IMR-90 (cell line): ENCODE data around the gene DUS1L. TPM values are rescaled to one million over a fixed set of nuclear protein-coding genes. Genes with fewer than 3 reads are reported as not detected.

ENCODE experiments used
- ATAC-seq: fragments of 200-7000 bp; cut with Tn5 transposase; 2 replicates; pipeline ENCODE4 v1.9.1; 2020; ENCODE audit warnings: low read depth, mild to moderate bottlenecking, moderate library complexity
- BruUV-seq: library from RNA; stranded (reverse); fragments of 400-500 nt; replicated peaks from 2 replicates; lab custom pipeline; 2021; lab: Mats Ljungman, UMichigan
- CTCF ChIA-PET: fragments of 300-600 bp; formaldehyde crosslinking; extraction: SDS; loops from one replicate; lab custom pipeline; 2021; ENCODE audit warnings: antibody characterized with exemption; lab: Yijun Ruan, JAX
- POLR2A ChIA-PET: fragments of 300-600 bp; sonication (Branson Sonifier 250); formaldehyde crosslinking; loops from one replicate; lab custom pipeline; 2022; ENCODE audit warnings: antibody characterized with exemption; ENCODE audit not compliant: unreplicated experiment; lab: Charles Lee
- DNase-seq: peaks from one replicate; pipeline ENCODE4 v3.0.0; 2013
- H2AFZ ChIP-seq: replicated peaks from 2 replicates; pipeline ENCODE3; 2013; ENCODE audit warnings: low read length, mild to moderate bottlenecking; ENCODE audit not compliant: poor library complexity
- H2AK5ac ChIP-seq: 2 replicates; pipeline ENCODE4 v1.6.1; 2013; ENCODE audit warnings: low read depth, low read length, inconsistent platforms
- H2AK9ac ChIP-seq: replicated peaks from 2 replicates; pipeline ENCODE3; 2013; ENCODE audit warnings: mild to moderate bottlenecking, low read depth, low read length, moderate library complexity; ENCODE audit not compliant: poor library complexity
- H2BK120ac ChIP-seq: 2 replicates; pipeline ENCODE4 v1.6.1; 2013; ENCODE audit warnings: low read depth, low read length, inconsistent platforms
- H2BK15ac ChIP-seq: 3 replicates; pipeline ENCODE4 v1.6.1; 2013; ENCODE audit warnings: low read depth, low read length, inconsistent platforms
- H2BK20ac ChIP-seq: 2 replicates; pipeline ENCODE4 v1.6.1; 2013; ENCODE audit warnings: low read depth, mild to moderate bottlenecking, inconsistent platforms, low read length, moderate library complexity
- H2BK5ac ChIP-seq: 2 replicates; pipeline ENCODE4 v1.6.1; 2013; ENCODE audit warnings: mild to moderate bottlenecking, low read depth, low read length, inconsistent platforms; ENCODE audit not compliant: poor library complexity, severe bottlenecking
- H3K14ac ChIP-seq: replicated peaks from 2 replicates; pipeline ENCODE4 v1.6.1; 2013; ENCODE audit warnings: low read depth, low read length, inconsistent platforms
- H3K18ac ChIP-seq: 2 replicates; pipeline ENCODE4 v1.6.1; 2013; ENCODE audit warnings: low read depth, low read length, control low read depth
- H3K23ac ChIP-seq: 2 replicates; pipeline ENCODE4 v1.6.1; 2013; ENCODE audit warnings: low read depth, low read length, inconsistent platforms
- H3K27ac ChIP-seq: 2 replicates; pipeline ENCODE4 v1.5.1; 2013; ENCODE audit warnings: mild to moderate bottlenecking, control low read depth, low read length; ENCODE audit not compliant: insufficient read depth
- H3K27me3 ChIP-seq: 2 replicates; pipeline ENCODE4 v1.6.1; 2013; ENCODE audit warnings: low read length; ENCODE audit not compliant: control insufficient read depth, insufficient read depth
- H3K36me3 ChIP-seq: 2 replicates; pipeline ENCODE4 v1.6.1; 2013; ENCODE audit warnings: low read length, mixed read lengths; ENCODE audit not compliant: control insufficient read depth, insufficient read depth
- H3K4ac ChIP-seq: 2 replicates; pipeline ENCODE4 v1.6.1; 2013; ENCODE audit warnings: low read depth, low read length, inconsistent platforms
- H3K4me1 ChIP-seq: 2 replicates; pipeline ENCODE4 v1.6.1; 2013; ENCODE audit warnings: low read length, mixed read lengths; ENCODE audit not compliant: control insufficient read depth, insufficient read depth
- H3K4me2 ChIP-seq: 2 replicates; pipeline ENCODE4 v1.6.1; 2013; ENCODE audit warnings: low read depth, mild to moderate bottlenecking, control low read depth, low read length, moderate library complexity
- H3K4me3 ChIP-seq: 2 replicates; pipeline ENCODE4 v1.5.1; 2013; ENCODE audit warnings: low read depth, mild to moderate bottlenecking, control low read depth, low read length, moderate library complexity; ENCODE audit not compliant: insufficient read depth
- H3K56ac ChIP-seq: 2 replicates; pipeline ENCODE4 v1.6.1; 2013; ENCODE audit warnings: low read length, inconsistent platforms; ENCODE audit not compliant: insufficient read depth; ENCODE audit errors: extremely low read depth
- H3K79me1 ChIP-seq, 2 experiments: 2 replicates each; pipeline ENCODE4 v1.6.1; 2013; ENCODE audit warnings: low read length in 2 of 2, inconsistent platforms in 1 of 2, low read depth in 1 of 2
- H3K9ac ChIP-seq: 2 replicates; pipeline ENCODE4 v1.6.1; 2013; ENCODE audit warnings: low read depth, low read length, control low read depth
- H3K9me1 ChIP-seq: 2 replicates; pipeline ENCODE4 v1.6.1; 2013; ENCODE audit warnings: low read length, inconsistent platforms; ENCODE audit not compliant: insufficient read depth
- H3K9me3 ChIP-seq: 2 replicates; pipeline ENCODE4 v1.6.1; 2013; ENCODE audit warnings: low read length; ENCODE audit not compliant: control insufficient read depth, insufficient read depth
- H4K20me1 ChIP-seq: 2 replicates; pipeline ENCODE4 v1.6.1; 2013; ENCODE audit warnings: low read length, inconsistent platforms; ENCODE audit not compliant: insufficient read depth
- H4K5ac ChIP-seq: 2 replicates; pipeline ENCODE4 v1.6.1; 2013; ENCODE audit warnings: mild to moderate bottlenecking, low read depth, low read length, control low read depth
- H4K8ac ChIP-seq, 2 experiments: 2 replicates each; pipeline ENCODE4 v1.6.1; 2013; ENCODE audit warnings: low read depth in 2 of 2, low read length in 2 of 2, control low read depth in 1 of 2, inconsistent platforms in 1 of 2
- H4K91ac ChIP-seq: 2 replicates; pipeline ENCODE4 v1.6.1; 2013; ENCODE audit warnings: low read depth, low read length, inconsistent platforms; ENCODE audit not compliant: insufficient read depth
- BHLHE40 ChIP-seq: fragments of 150-350 bp; IDR thresholded peaks from 2 replicates; pipeline ENCODE4 v1.6.1; 2016; ENCODE audit warnings: mild to moderate bottlenecking, low read depth, low read length
- CHD1 ChIP-seq: IDR thresholded peaks from 2 replicates; pipeline ENCODE4 v1.6.1; 2012; ENCODE audit warnings: low read depth, low read length, improper control_type of control experiment
- CTCF ChIP-seq: conservative IDR thresholded peaks from 2 replicates; pipeline ENCODE4 v1.5.1; 2012; ENCODE audit warnings: mild to moderate bottlenecking, low read depth, low read length, improper control_type of control experiment
- FOS ChIP-seq: fragments of 150-350 bp; IDR thresholded peaks from 2 replicates; pipeline ENCODE4 v1.6.1; 2016; ENCODE audit warnings: low read depth, low read length
- MAFK ChIP-seq: IDR thresholded peaks from 2 replicates; pipeline ENCODE4 v1.6.1; 2012; ENCODE audit warnings: low read depth, low read length, improper control_type of control experiment
- NFE2L2 ChIP-seq: fragments of 150-350 bp; IDR thresholded peaks from 2 replicates; pipeline ENCODE4 v1.6.1; 2016; ENCODE audit warnings: low read depth, mild to moderate bottlenecking, low read length
- POLR2A ChIP-seq: IDR thresholded peaks from 2 replicates; pipeline ENCODE4 v1.6.1; 2012; ENCODE audit warnings: mild to moderate bottlenecking, low read depth, low read length
- RAD21 ChIP-seq: IDR thresholded peaks from 2 replicates; pipeline ENCODE4 v1.6.1; 2012; ENCODE audit warnings: low read length, improper control_type of control experiment
- RCOR1 ChIP-seq: IDR thresholded peaks from 2 replicates; pipeline ENCODE4 v1.6.1; 2012; ENCODE audit warnings: mild to moderate bottlenecking, low read length, improper control_type of control experiment; ENCODE audit not compliant: insufficient replicate concordance
- SMC3 ChIP-seq: fragments of 150-350 bp; IDR thresholded peaks from 2 replicates; pipeline ENCODE4 v1.6.1; 2016; ENCODE audit warnings: low read depth, mild to moderate bottlenecking, antibody characterized with exemption, low read length, moderate library complexity
- WGBS, 2 experiments: methylation state at CpG; one replicate each; pipeline versions ENCODE4 v1.1.5 to v1.1.7; 2013; ENCODE audit warnings: missing lambda C conversion rate in 2 of 2; ENCODE audit not compliant: insufficient read length in 1 of 2; ENCODE audit errors: extremely low coverage in 2 of 2; 5-methylcytosine and 5-hydroxymethylcytosine counted together
- dilution Hi-C: fragments of 300-500 bp; cut with HindIII; formaldehyde crosslinking; loops from one replicate; pipeline ENCODE4 v1.14.3; 2018; ENCODE audit warnings: low sequenced_read_pairs; ENCODE audit not compliant: unreplicated experiment
- in situ Hi-C: fragments of 300-500 bp; cut with MboI; formaldehyde crosslinking; loops from 3 replicates; pipeline ENCODE4 v1.14.3; 2019; ENCODE audit warnings: low sequenced_read_pairs, inconsistent platforms, mixed read lengths
- intact Hi-C: fragments of 100-400 bp; cut with micrococcal nuclease; formaldehyde crosslinking; loops from 2 replicates; pipeline ENCODE4 v1.10.0; 2022
- polyA plus RNA-seq, 3 experiments: library from polyadenylated mRNA; depleted of rRNA; stranded (reverse); fragments of >200 nt; gene quantifications; 2 replicates each; pipeline ENCODE4 v1.2.3, GENCODE V29; 2012; ENCODE audit warnings: low replicate concordance in 1 of 3
- total RNA-seq: library from RNA; depleted of rRNA; stranded (reverse); fragments of >200 nt; gene quantifications from 2 replicates; pipeline ENCODE4 v1.2.3, GENCODE V29; 2012

Gene DUS1L
- total and polyA plus RNA-seq, 2 of the 4 experiments (the other 2 are of a cell fraction) = 29.0 to 76.9 TPM

GRCh38 chr17:82091264-82092066 lies 25.9 kb upstream of the DUS1L start (continued):
- TF ChIP-seq CTCF = no peak

GRCh38 chr17:82090549-82091263 lies 25.1 kb upstream of the DUS1L start:
- DNase-seq (no peak), ATAC-seq (no peak)
- peaks cover 13% of the 10 kb centered on the region for H4K20me1 ChIP-seq
- no peak overlapping the region for H4K91ac ChIP-seq
- no peak overlapping the region for H2AK5ac ChIP-seq
- peaks cover 0 to 21% of the 10 kb centered on the region in 2 experiments; a peak in 3 of 4 replicates for H3K79me1 ChIP-seq
- H3K36me3 ChIP-seq = peaks cover 90% of the 10 kb centered on the region
- H2BK20ac ChIP-seq = no peak overlapping the region
- no peak overlapping the region for H2BK5ac ChIP-seq
- ChIA-PET POLR2A (interaction anchor here (0.6 kb wide), 1 partner anchor 129 kb away, joined by 5 read pairs; no protein-coding TSS in a partner anchor), CTCF (no interaction called here)
- no peak overlapping the region for H2BK120ac ChIP-seq
- no peak overlapping the region for H2AK9ac ChIP-seq
- no peak overlapping the region for H3K23ac ChIP-seq
- no peaks in the 10 kb centered on the region for H3K9me3 ChIP-seq
- H3K18ac ChIP-seq = no peak overlapping the region
- H3K4ac ChIP-seq = no peak overlapping the region
- no peak overlapping the region for H3K14ac ChIP-seq
- H4K5ac ChIP-seq = no peak overlapping the region
- intact Hi-C loops (no loop called here), dilution Hi-C loops (no loop called here), in situ Hi-C loops (no loop called here)
- no peak overlapping the region for H2AFZ ChIP-seq
- no peak overlapping the region for H3K4me3 ChIP-seq
- 97% methylated on average over 17 of the region's 29 CpGs; no CpG with 5 or more reads in 1 of the 2 experiments for WGBS, 2 experiments
- no peak overlapping the region for H3K27ac ChIP-seq
- no peak overlapping the region for H3K9ac ChIP-seq
- no TSS peak for BruUV-seq
- no peaks in the 10 kb centered on the region for H3K27me3 ChIP-seq
- no peak overlapping the region for H3K4me2 ChIP-seq
- H3K9me1 ChIP-seq = no peaks in the 10 kb centered on the region
- H3K56ac ChIP-seq = no peak overlapping the region
- no peaks in the 10 kb centered on the region for H3K4me1 ChIP-seq
- no peak overlapping the region for H4K8ac ChIP-seq
- H2BK15ac ChIP-seq = no peak overlapping the region
- TF ChIP-seq FOS = no peak
- no peak for TF ChIP-seq POLR2A
- TF ChIP-seq RAD21 = no peak
- no peak for TF ChIP-seq BHLHE40
- no peak for TF ChIP-seq NFE2L2
- no peak for TF ChIP-seq CTCF
- TF ChIP-seq MAFK = no peak
- TF ChIP-seq CHD1 = no peak
- no peak for TF ChIP-seq RCOR1
- TF ChIP-seq SMC3 = no peak
